GM18951 (cell line): ENCODE measurements around the gene SIRT7.
"Not testable (repeated sequence)": the region's sequence is repeated elsewhere in the genome, so short reads cannot be mapped to it uniquely, and the experiment has no call there.

Experiments
- POLR2A ChIP-seq: IDR thresholded peaks from 4 replicates; pipeline ENCODE4 v1.6.1; 2011; ENCODE audit warnings: mild to moderate bottlenecking; ENCODE audit not compliant: insufficient read length, insufficient read depth; ENCODE audit errors: extremely low read depth
- in situ Hi-C: fragments of 300-500 bp; cut with MboI; formaldehyde crosslinking; loops from one replicate; pipeline ENCODE4 v1.12.0; 2022; ENCODE audit warnings: low sequenced_read_pairs, mixed read lengths, inconsistent platforms; ENCODE audit not compliant: unreplicated experiment

Gene SIRT7

DNA sequence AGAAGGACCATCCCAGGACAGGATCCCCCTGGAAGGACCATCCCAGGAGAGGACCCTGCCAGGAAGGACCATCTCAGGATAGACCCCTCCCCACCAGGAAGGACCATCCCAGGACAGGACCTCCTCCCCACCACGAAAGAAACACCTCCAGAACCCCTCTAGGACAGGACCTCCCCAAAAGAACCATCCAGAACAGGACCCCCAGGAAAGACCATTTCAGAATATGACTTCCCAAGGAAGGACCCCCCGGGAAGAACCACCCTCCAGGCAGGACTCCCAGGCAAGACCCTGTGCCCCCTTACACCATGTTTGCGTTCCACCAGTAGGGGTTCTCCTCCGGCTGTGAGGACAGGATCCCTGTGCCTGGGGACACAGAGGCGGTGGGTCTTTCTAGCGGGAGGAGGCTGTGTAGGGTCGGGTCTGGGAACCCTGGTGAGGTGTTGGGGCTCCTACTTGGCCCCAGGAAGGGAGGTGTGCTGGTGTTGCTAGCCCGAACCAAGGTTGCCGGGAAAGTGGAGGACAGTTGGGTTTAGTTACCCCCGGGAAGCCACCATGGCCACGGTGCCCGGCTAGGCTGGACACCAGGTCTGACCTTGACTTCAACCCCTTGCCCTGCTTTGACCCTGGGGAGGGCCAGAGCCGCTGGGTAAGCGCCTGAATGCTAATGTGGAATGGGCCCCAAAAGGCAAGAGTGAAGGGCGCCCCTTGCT lies 40.8 kb upstream of the SIRT7 start:
- in situ Hi-C loops: no loop called here
- no peak for TF ChIP-seq POLR2A

DNA sequence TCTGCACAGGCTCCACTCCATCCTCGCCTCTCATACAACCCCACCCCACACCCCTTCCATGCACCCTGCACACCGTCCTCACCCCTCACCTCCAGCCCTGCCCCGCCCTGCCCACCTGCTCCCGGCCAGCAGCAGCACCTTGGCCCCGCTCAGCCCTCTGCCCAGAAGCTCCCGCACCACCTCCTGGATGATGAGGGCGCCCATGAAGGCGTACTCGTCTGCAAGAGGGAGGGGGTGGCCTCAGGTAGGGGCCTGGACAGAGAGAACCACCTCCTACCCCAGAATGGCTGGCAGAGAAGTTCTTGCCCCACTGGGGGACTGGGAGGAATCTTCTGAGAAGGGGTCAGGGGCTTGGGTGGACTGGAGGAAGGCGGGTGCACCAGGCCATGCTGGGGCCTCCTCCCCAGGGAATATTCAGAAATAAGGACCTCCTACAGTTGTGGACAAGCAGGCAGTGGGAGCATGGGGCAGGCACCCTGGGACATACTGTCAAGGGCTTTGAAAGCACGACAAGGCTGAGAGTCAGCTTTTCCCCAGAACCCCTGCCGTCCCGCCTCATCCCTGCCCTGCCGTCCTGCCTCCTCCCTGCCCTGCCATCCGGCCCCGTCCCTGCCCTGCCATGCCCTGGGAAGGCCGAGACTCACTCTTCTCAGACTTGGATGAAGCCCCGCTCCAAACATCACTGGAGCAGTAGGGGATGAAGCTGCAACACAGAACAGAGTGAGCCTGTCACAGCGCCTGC lies 39.9 kb upstream of the SIRT7 start:
- in situ Hi-C loops: no loop called here
- TF ChIP-seq POLR2A: no peak

DNA sequence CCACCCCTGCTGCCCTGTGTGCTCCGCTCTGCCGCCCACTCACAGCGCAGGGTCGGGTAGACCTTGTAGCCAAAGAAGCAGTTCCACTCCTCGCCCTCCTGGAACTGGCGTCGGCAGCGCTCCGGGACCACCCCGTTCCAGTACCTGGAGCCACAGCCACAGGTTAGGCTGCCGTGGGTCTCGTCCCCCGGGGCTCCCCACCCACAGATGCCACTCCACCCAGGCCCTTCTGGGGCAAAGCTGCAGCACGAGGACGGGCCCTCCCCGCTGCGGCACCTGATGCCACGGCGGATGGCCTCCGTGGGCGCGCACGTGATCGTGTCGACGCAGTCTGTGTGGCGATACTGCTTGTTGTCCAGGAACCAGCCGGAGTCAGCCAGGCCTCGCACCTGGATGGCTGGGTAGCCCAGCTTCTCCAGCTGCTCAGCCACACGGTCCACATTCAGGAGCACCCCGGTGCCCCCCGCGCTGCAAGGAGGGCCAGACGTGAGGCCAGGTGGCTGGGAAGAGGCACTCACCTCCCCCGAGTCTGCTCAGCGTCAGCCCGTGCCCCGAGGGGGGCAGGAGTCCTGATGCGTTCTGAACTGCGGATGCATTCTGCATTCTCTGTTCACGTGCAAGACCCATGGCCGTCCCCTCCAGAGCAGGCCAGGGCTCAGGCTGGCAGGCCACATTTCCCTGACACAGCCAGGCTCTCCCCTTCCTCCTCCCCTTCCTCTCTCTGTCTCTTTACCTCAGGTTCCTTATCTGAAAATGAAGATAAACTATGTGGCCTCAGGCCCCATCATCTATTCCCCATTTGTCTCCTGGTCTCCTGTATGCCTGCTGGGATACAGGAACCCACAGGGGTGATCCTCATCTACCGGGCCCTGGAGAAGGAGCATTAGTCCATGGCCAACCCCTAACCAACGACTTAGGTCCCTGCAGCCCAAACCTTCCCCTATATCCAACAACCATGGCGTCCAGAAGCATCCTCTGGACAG lies 38.9 kb upstream of the SIRT7 start:
- in situ Hi-C loops: no loop called here
- no peak for TF ChIP-seq POLR2A

GRCh38 chr17:81955756-81956544 lies 38.0 kb upstream of the SIRT7 start:
- TF ChIP-seq POLR2A: no peak
- in situ Hi-C loops: no loop called here

DNA sequence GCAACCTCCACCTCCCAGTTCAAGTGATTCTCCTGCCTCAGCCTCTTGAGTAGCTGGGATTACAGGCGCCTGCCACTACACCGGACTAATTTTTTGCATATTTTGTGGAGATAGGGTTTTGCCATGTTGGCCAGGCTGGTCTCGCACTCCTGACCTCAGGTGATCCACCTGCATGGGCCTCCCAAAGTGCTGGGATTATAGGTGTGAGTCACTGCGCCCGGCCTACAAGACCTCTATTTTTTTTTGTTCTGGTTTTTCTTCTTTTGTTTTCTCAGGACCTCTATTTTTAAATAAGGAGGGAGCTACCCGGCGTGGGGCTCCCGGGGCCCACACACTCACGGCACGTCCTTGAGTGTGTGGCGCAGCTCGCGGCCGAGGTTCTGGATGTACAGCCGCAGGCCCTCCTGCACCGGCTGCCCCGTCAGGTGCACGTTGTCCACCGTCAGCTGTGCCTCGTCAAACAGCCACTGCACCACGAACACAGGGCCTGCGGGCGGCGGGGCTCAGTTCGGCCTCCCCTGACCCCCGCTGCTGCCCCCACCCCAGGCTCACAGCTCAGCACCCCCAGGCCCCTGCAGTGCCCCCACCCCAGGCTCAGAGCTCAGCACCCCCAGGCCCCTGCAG lies 37.2 kb upstream of the SIRT7 start:
- in situ Hi-C loops: no loop called here

GRCh38 chr17:81954131-81955057 lies 36.4 kb upstream of the SIRT7 start:
- in situ Hi-C loops: no loop called here
- no peak for TF ChIP-seq POLR2A

More for the DNA sequence above, 37.2 kb upstream of the SIRT7 start:
- TF ChIP-seq POLR2A: no peak

- in situ Hi-C loops: not testable (repeated sequence)
These were observed 35.5 kb upstream of the SIRT7 start for GRCh38 chr17:81953443-81953842.

DNA sequence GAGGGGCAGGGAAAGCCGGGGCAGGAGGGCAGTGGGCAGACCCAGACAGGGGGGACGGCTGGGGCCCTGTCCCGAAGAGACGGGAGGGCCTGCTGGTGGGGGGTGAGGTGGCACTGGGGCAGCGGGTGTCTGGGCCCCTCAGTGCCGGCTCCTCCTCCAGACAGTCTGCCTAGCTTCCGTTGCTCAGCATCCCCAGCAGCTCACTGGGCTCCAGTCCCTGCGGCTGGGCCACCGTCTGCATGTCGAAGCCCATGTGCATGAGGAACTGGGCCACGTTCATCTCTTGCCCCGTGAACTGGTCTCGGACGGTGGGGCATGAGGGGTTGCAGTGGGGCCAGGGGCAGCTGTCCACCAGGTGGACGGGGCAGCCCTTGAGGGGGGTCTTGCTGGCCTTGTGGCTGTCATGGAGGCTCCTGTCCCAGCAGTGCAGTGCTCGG lies 34.8 kb upstream of the SIRT7 start:
- in situ Hi-C loops: no loop called here
- no peak for TF ChIP-seq POLR2A

GRCh38 chr17:81951785-81952684 lies 34.1 kb upstream of the SIRT7 start:
- TF ChIP-seq POLR2A: no peak
- in situ Hi-C loops: no loop called here

DNA sequence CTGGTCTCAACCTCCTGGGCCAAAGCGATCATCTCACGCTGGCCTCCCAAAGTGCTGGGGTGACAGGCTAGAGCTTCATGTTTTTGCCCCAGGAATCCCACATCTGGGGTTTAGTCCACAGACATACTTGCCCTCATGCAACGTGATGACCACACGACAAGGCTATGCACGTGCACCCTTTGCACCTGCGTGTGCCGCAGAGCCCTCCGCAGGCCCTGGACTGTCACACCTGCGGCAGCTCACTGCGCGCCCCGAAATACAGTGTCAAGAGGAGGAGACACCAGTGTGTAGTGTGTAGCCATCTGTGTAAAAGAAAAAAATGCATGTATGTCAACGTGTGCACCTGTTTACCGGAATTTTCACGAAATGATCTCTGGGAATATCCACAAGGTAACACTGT lies 32.5 kb upstream of the SIRT7 start:
- in situ Hi-C loops: no loop called here
- TF ChIP-seq POLR2A: no peak
